ENCODE measurements around the gene IQCF5. TPM values are rescaled to one million over a fixed set of nuclear protein-coding genes. Genes with fewer than 3 reads are reported as not detected.

Gene IQCF5
- total RNA-seq, 1 experiment from 2014 or later: not detected

DNA sequence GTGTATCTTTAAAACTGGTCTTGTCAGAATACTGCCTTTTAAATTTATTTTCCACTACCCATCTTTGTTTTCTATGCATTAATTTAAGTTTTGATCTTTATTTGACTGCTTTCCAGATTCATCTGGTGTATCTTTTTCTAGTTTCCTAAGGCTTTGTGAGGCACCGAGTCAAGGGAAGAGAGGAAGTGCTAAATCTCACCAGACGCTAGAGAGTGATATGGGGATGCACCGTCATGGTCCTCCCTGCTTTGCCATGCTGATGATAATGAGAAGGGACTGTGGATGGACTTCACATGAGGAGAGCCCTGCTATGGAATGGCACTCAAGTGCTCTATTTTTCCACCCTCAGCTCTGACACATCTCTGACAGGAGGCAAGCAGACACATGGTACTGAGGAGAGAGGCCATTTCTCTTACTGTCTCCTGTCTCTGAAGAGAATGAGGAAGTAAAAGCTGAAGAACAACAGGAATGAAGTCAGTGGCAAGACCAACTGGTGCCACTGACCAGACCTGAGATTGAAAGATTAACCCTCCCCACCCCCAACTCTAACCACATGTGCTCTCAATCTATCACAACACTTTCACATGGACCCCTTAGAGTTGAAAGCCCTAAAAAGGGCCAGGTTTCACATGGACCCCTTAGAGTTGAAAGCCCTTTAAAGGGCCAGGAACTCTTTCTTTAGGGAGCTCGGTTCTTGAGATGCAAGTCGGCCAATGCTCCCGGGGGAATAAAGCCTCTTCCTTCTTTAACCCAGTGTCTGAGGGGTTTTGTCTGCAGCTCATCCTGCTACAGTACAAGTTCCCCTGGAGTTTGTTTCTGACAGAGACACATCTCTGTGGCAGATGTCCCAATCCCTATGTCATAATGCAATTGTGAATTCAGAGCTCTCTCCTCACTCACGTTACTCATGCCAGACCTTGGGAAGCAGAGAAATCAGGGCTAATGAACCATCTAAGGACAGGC is 14.4 kb downstream of the IQCF5 start, which contains the start of gene IQCF2:
IQCF2 (plus strand) TSS at position 913 of the 963 bp plus-strand sequence. CDS start 52 bp downstream, outside the sequence.
- no peak for DNase-seq (ENCODE audit: low read depth, low spot score)
- no peak within 1 kb of the TSS for H2AFZ ChIP-seq (ENCODE audit: low read depth, low read length, poor library complexity, severe bottlenecking)
- no peak within 1 kb of the TSS for H3K4me3 ChIP-seq (replicated peaks in 1 of 2; ENCODE audit: low read depth in 1 of 2, low read length in 2 of 2)
- CTCF ChIA-PET: no interaction called here
- H3K9me2 ChIP-seq (ENCODE audit: insufficient read depth): no peaks in the 10 kb centered on the region
- no peak within 1 kb of the TSS for H3K4me2 ChIP-seq (ENCODE audit: low read length)
- no peaks in the 10 kb centered on the region for H3K36me3 ChIP-seq (ENCODE audit: control insufficient read depth in 1 of 2, insufficient read depth in 2 of 2, low read length in 2 of 2)
- no peaks in the 10 kb centered on the region for H3K27me3 ChIP-seq (ENCODE audit: insufficient read depth, low read length)
- RAD21 ChIA-PET (ENCODE audit: low non-redundant PET in 1 of 2, low total read pairs in 2 of 2, uncharacterized antibody in 2 of 2, unreplicated experiment in 2 of 2): no interaction called here
- H4K20me1 ChIP-seq (ENCODE audit: insufficient read depth): no peaks in the 10 kb centered on the region
- TF ChIP-seq YY1 (IDR thresholded peaks at IDR 0.05; ENCODE audit: extremely low read depth, insufficient replicate concordance, low read depth, low read length): no peak
- TF ChIP-seq SIN3A (IDR thresholded peaks at IDR 0.05; ENCODE audit: low read depth): no peak
- TF ChIP-seq SRF (IDR thresholded peaks at IDR 0.05; ENCODE audit: low read depth): no peak
- no peak for TF ChIP-seq SP1 (IDR thresholded peaks at IDR 0.05; ENCODE audit: low read depth)
- TF ChIP-seq POLR2A (IDR thresholded peaks at IDR 0.05; ENCODE audit: borderline replicate concordance, extremely low read depth, insufficient read depth, insufficient read length): no peak
- TF ChIP-seq, protein P1, sequence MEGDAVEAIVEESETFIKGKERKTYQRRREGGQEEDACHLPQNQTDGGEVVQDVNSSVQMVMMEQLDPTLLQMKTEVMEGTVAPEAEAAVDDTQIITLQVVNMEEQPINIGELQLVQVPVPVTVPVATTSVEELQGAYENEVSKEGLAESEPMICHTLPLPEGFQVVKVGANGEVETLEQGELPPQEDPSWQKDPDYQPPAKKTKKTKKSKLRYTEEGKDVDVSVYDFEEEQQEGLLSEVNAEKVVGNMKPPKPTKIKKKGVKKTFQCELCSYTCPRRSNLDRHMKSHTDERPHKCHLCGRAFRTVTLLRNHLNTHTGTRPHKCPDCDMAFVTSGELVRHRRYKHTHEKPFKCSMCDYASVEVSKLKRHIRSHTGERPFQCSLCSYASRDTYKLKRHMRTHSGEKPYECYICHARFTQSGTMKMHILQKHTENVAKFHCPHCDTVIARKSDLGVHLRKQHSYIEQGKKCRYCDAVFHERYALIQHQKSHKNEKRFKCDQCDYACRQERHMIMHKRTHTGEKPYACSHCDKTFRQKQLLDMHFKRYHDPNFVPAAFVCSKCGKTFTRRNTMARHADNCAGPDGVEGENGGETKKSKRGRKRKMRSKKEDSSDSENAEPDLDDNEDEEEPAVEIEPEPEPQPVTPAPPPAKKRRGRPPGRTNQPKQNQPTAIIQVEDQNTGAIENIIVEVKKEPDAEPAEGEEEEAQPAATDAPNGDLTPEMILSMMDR (IDR thresholded peaks at IDR 0.05 in 2 of 3, conservative IDR thresholded peaks at IDR 0.05 in 1 of 3; ENCODE audit: borderline replicate concordance in 1 of 3, insufficient read depth in 1 of 3, low read depth in 2 of 3, low read length in 2 of 3): no peak
- TF ChIP-seq RAD21 (IDR thresholded peaks at IDR 0.05; ENCODE audit: low read depth): no peak
- TF ChIP-seq FOSL1 (IDR thresholded peaks at IDR 0.05; ENCODE audit: low read depth): no peak
- TF ChIP-seq CEBPB (IDR thresholded peaks at IDR 0.05; ENCODE audit: low read depth): no peak
- TF ChIP-seq, protein P2, sequence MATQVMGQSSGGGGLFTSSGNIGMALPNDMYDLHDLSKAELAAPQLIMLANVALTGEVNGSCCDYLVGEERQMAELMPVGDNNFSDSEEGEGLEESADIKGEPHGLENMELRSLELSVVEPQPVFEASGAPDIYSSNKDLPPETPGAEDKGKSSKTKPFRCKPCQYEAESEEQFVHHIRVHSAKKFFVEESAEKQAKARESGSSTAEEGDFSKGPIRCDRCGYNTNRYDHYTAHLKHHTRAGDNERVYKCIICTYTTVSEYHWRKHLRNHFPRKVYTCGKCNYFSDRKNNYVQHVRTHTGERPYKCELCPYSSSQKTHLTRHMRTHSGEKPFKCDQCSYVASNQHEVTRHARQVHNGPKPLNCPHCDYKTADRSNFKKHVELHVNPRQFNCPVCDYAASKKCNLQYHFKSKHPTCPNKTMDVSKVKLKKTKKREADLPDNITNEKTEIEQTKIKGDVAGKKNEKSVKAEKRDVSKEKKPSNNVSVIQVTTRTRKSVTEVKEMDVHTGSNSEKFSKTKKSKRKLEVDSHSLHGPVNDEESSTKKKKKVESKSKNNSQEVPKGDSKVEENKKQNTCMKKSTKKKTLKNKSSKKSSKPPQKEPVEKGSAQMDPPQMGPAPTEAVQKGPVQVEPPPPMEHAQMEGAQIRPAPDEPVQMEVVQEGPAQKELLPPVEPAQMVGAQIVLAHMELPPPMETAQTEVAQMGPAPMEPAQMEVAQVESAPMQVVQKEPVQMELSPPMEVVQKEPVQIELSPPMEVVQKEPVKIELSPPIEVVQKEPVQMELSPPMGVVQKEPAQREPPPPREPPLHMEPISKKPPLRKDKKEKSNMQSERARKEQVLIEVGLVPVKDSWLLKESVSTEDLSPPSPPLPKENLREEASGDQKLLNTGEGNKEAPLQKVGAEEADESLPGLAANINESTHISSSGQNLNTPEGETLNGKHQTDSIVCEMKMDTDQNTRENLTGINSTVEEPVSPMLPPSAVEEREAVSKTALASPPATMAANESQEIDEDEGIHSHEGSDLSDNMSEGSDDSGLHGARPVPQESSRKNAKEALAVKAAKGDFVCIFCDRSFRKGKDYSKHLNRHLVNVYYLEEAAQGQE (IDR thresholded peaks at IDR 0.05; ENCODE audit: low read depth): no peak
- TF ChIP-seq ZFX (IDR thresholded peaks at IDR 0.05): no peak
- TF ChIP-seq TCF7L2 (IDR thresholded peaks at IDR 0.05; ENCODE audit: borderline replicate concordance, extremely low read depth, insufficient read depth, insufficient read length): no peak
- TF ChIP-seq ZNF274 (IDR thresholded peaks at IDR 0.05; ENCODE audit: low read depth, low read length): no peak
- no peak for TF ChIP-seq ELF1 (IDR thresholded peaks at IDR 0.05; ENCODE audit: borderline replicate concordance, low read depth)
- TF ChIP-seq, protein P3, sequence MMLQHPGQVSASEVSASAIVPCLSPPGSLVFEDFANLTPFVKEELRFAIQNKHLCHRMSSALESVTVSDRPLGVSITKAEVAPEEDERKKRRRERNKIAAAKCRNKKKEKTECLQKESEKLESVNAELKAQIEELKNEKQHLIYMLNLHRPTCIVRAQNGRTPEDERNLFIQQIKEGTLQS (IDR thresholded peaks at IDR 0.05): no peak
- TF ChIP-seq, protein P4, sequence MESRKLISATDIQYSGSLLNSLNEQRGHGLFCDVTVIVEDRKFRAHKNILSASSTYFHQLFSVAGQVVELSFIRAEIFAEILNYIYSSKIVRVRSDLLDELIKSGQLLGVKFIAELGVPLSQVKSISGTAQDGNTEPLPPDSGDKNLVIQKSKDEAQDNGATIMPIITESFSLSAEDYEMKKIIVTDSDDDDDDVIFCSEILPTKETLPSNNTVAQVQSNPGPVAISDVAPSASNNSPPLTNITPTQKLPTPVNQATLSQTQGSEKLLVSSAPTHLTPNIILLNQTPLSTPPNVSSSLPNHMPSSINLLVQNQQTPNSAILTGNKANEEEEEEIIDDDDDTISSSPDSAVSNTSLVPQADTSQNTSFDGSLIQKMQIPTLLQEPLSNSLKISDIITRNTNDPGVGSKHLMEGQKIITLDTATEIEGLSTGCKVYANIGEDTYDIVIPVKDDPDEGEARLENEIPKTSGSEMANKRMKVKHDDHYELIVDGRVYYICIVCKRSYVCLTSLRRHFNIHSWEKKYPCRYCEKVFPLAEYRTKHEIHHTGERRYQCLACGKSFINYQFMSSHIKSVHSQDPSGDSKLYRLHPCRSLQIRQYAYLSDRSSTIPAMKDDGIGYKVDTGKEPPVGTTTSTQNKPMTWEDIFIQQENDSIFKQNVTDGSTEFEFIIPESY (IDR thresholded peaks at IDR 0.05; ENCODE audit: extremely low read depth, insufficient replicate concordance, low read length): no peak
- TF ChIP-seq CBX3 (IDR thresholded peaks at IDR 0.05; ENCODE audit: low read depth): no peak
- TF ChIP-seq EZH2phosphoT487 (IDR thresholded peaks at IDR 0.05; ENCODE audit: borderline replicate concordance): no peak
- H3K27ac ChIP-seq (ENCODE audit: low read depth, low read length): no peak within 1 kb of the TSS
- intact Hi-C loops (cut with micrococcal nuclease): no loop called here
- no peak for ATAC-seq
- POLR2A ChIA-PET: no interaction called here
- no peaks in the 10 kb centered on the region for H3K79me2 ChIP-seq (ENCODE audit: insufficient read depth, low read length)
- H3K9me3 ChIP-seq (ENCODE audit: control insufficient read depth in 1 of 2, insufficient read depth in 1 of 2, low read depth in 1 of 2, low read length in 2 of 2): no peaks in the 10 kb centered on the region
- no peak within 1 kb of the TSS for H3K9ac ChIP-seq (ENCODE audit: low read length)
- H3K4me1 ChIP-seq (ENCODE audit: control insufficient read depth in 1 of 2, insufficient read depth in 2 of 2, low read length in 2 of 2): no peaks in the 10 kb centered on the region
- no TSS peak for BruUV-seq (replicated peaks)
